OCI-LY3 (cell line): ENCODE results near the gene HIBCH.

Experiments used
- CTCF ChIP-seq: fragments of 200-600, 300-600 bp; sonication (generic); IDR thresholded peaks from 2 replicates; pipeline ENCODE4 v1.5.1; 2014; ENCODE audit warnings: antibody characterized with exemption, low read length, low read depth
- EZH2phosphoT487 ChIP-seq: fragments of 200-600 bp; shearing (Covaris generic); IDR thresholded peaks from 2 replicates; pipeline ENCODE4 v1.6.1; 2018; ENCODE audit warnings: antibody characterized with exemption, mixed run types, low read depth

DNA sequence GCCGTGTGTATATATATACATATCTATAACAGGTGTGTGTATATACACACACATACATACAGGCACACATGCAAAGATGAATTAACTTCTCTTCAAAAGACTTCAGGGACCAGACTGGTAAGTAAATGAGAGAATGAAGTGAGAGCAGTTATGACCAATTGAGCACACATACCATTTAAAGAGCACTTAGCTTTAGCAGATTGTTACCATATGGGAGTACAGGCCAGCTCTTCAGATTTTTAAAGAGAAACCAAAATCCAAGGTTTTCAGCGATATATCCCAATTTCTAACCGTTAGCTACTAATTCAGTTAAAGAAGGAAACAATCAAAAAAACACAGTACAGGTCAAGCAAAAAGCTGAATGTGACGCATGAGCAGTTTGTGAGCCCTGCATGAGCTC, 47.5 kb upstream of the HIBCH start:
- TF ChIP-seq CTCF, result no peak
- TF ChIP-seq EZH2phosphoT487, result no peak
